BLaER1 treated with 17β-estradiol and CSF1 and Interleukin-3, amounts not matched to agents 10 nM and 100 nM (cell line): Measurements from ENCODE around the gene PPIH.
A peak's percentile ranks its signal among the peaks of the same experiment; 100 is the strongest.
"Not testable (repeated sequence)": the region's sequence is repeated elsewhere in the genome, so short reads cannot be mapped to it uniquely, and the experiment has no call there.

Experiments
- H3K27ac ChIP-seq, 11 experiments: shearing (Covaris generic); formaldehyde crosslinking; 2 replicates each; pipeline ENCODE4 v1.8.1; 2022
- H3K27me3 ChIP-seq, 11 experiments: shearing (Covaris generic); formaldehyde crosslinking; 2 replicates each; pipeline ENCODE4 v1.8.1; 2022
- H3K36me3 ChIP-seq, 11 experiments: shearing (Covaris generic); formaldehyde crosslinking; 2 replicates each; pipeline ENCODE4 v1.8.1; 2022
- H3K4me1 ChIP-seq, 10 experiments: shearing (Covaris generic); formaldehyde crosslinking; 2 replicates each; pipeline ENCODE4 v1.8.1; 2022
- H3K4me2 ChIP-seq, 11 experiments: shearing (Covaris generic); formaldehyde crosslinking; 2 replicates each; pipeline ENCODE4 v1.8.1; 2022
- H3K4me3 ChIP-seq, 10 experiments: shearing (Covaris generic); formaldehyde crosslinking; 2 replicates each; pipeline ENCODE4 v1.8.1; 2022
- H3K9ac ChIP-seq, 11 experiments: shearing (Covaris generic); formaldehyde crosslinking; 2 replicates each; pipeline ENCODE4 v1.8.1; 2022
- H3K9me3 ChIP-seq, 11 experiments: shearing (Covaris generic); formaldehyde crosslinking; replicated peaks in 1 of 11; 2 replicates each; pipeline ENCODE4 v1.8.1; 2022
- H4K20me1 ChIP-seq, 11 experiments: shearing (Covaris generic); formaldehyde crosslinking; 2 replicates each; pipeline ENCODE4 v1.8.1; 2022
- Cebpa-rat ChIP-seq, 11 experiments: shearing (Covaris generic); IDR thresholded peaks; 2 replicates each; pipeline ENCODE4 v1.8.1; 2022

Gene PPIH

DNA sequence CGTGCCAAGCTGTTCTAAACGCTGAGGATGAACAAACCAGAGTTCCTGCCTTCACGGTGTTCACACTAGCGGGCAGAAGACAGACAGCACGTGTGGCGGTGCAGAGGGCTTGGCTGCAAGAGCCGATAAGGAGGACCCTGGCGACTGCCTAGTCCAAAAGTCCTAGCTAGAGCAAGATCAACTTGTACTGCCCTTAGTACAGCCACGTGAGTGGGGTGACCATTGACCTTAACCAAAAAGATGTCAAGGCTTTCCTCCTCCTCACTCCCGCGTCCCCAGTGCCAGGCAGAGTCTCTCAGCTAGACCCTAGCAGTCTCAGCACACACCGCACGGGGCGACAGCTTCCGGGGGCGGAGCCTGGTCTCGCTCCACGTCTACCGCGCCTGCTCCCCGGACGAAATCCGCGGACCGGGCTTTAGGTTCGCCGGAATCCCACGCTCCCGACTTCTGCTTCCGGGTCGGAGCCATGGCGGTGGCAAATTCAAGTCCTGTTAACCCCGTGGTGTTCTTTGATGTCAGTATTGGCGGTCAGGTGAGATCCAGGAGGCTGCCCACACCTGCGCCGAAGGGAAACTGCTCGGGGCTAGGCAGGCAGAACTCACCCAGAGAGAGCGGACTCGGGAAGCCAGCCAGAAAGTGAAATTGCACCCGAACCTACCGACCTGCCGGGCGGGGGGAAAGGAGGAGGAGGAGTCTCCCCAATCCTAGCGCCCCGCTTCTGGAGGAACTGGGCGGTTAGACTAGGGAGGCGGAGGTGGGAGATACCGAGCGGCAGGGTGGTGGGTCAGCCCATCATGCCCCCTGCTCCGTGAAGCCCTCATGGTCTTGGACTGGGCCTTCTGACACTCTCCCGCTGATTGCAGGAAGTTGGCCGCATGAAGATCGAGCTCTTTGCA is at the start of gene PPIH:
Gene PPIH (plus strand): TSS at position 443 of the 896 bp plus-strand sequence. CDS start 24 bp downstream, at position 467.
- Histone ChIP-seq H3K4me1 (peaks cover 22 to 42% (median 31%) of the 10 kb centered on the region in 10 experiments), H3K36me3 (peaks cover 14 to 42% (median 40%) of the 10 kb centered on the region in 11 experiments), H3K9me3 (no peaks in the 10 kb centered on the region), H3K9ac (peak within 1 kb of the TSS; percentile 81 to 90 (median 85)), H3K4me2 (peak within 1 kb of the TSS; percentile 85 to 98 (median 94)), H3K27ac (peak within 1 kb of the TSS; percentile 70 to 87 (median 81)), H4K20me1 (peaks cover 0 to 21% (median 0%) of the 10 kb centered on the region in 11 experiments; a peak in 5 of 22 replicates), H3K4me3 (peak within 1 kb of the TSS; percentile 82 to 98 (median 90)), H3K27me3 (no peaks in the 10 kb centered on the region)
- TF ChIP-seq Cebpa-rat (IDR thresholded peaks at IDR 0.05): no peak

DNA sequence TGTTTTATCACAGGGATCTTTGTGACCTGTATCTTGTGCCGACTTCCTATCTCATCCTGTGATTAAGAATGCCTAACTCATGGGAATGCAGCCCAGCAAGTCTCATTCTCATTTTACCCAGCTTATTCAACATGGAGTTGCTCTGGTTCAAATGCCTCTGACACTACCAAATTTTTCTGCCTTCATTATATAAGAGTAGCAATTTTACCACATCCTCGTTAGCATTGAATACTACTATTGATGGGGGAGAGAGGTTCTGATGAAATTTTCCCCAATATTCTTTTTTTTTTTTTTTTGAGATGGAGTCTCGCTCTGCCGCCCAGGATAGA is 44.5 kb upstream of the PPIH start:
- peaks cover 0 to 12% (median 9%) of the 10 kb centered on the region in 10 experiments; a peak in 14 of 20 replicates for H3K4me1 ChIP-seq
- no peak overlapping the region for H3K9ac ChIP-seq
- H3K9me3 ChIP-seq: peaks cover 0 to 15% (median 0%) of the 10 kb centered on the region in 11 experiments; a peak in 7 of 22 replicates
- no peak overlapping the region for H3K27ac ChIP-seq
- no peak overlapping the region for H3K4me3 ChIP-seq
- H3K4me2 ChIP-seq: no peak overlapping the region
- no peaks in the 10 kb centered on the region for H3K36me3 ChIP-seq
- H3K27me3 ChIP-seq: no peaks in the 10 kb centered on the region
- no peaks in the 10 kb centered on the region for H4K20me1 ChIP-seq
- TF ChIP-seq Cebpa-rat (IDR thresholded peaks at IDR 0.05): no peak

- H3K4me3 ChIP-seq: no peak overlapping the region
- H3K27me3 ChIP-seq: no peaks in the 10 kb centered on the region
- H3K9ac ChIP-seq: no peak overlapping the region
- peaks cover 0 to 21% (median 0%) of the 10 kb centered on the region in 11 experiments; a peak in 7 of 22 replicates for H3K9me3 ChIP-seq
- H3K4me2 ChIP-seq: peak overlapping the region in 1 of 11 experiments; percentile 14; a peak in 1 of 22 replicates
- no peaks in the 10 kb centered on the region for H3K36me3 ChIP-seq
- no peaks in the 10 kb centered on the region for H3K4me1 ChIP-seq
- no peaks in the 10 kb centered on the region for H4K20me1 ChIP-seq
- H3K27ac ChIP-seq: no peak overlapping the region
- TF ChIP-seq Cebpa-rat (IDR thresholded peaks at IDR 0.05): no peak
Measured at GRCh38 chr1:42618866-42619265, 39.4 kb upstream of the PPIH start.

GRCh38 chr1:42620307-42620706 is 37.9 kb upstream of the PPIH start:
- no peak overlapping the region for H3K9ac ChIP-seq
- peaks cover 0 to 8% (median 0%) of the 10 kb centered on the region in 11 experiments; a peak in 3 of 22 replicates for H3K9me3 ChIP-seq
- H4K20me1 ChIP-seq: no peaks in the 10 kb centered on the region
- H3K4me3 ChIP-seq: no peak overlapping the region
- H3K4me1 ChIP-seq: no peaks in the 10 kb centered on the region
- no peaks in the 10 kb centered on the region for H3K36me3 ChIP-seq
- H3K4me2 ChIP-seq: no peak overlapping the region
- no peak overlapping the region for H3K27ac ChIP-seq
- no peak for TF ChIP-seq Cebpa-rat (IDR thresholded peaks at IDR 0.05)
- H3K27me3 ChIP-seq: no peaks in the 10 kb centered on the region

DNA sequence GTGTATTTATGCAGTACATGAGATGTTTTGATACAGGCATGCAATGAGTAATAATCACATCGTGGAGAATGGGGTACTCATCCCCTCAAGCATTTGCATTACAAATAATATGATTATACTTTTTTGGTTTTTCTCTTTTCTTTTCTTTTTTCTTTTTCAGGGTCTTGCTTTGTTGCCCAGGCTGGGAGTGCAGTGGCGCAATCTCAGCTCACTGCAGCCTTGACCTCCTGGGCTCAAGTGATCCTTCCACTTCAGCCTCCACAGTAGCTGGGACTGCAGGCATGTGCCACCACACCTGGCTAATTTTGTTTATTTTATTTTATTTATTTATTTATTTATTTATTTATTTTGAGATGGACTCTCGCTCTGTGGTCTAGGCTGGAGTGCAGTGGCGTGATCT is 37.0 kb upstream of the PPIH start:
- not testable (repeated sequence) for H3K4me1 ChIP-seq, H3K27me3 ChIP-seq, H3K4me3 ChIP-seq, H3K9me3 ChIP-seq, H3K4me2 ChIP-seq, H4K20me1 ChIP-seq, H3K9ac ChIP-seq, H3K36me3 ChIP-seq, H3K27ac ChIP-seq

- not testable (repeated sequence) for H3K27me3 ChIP-seq, H3K36me3 ChIP-seq, H3K9ac ChIP-seq, H3K4me3 ChIP-seq, H3K4me2 ChIP-seq, H3K27ac ChIP-seq, H3K4me1 ChIP-seq, H4K20me1 ChIP-seq
- H3K9me3 ChIP-seq: peaks cover 0 to 20% (median 7%) of the 10 kb centered on the region in 11 experiments; a peak in 9 of 22 replicates
Measured at GRCh38 chr1:42627205-42627604, 31.0 kb upstream of the PPIH start.

DNA sequence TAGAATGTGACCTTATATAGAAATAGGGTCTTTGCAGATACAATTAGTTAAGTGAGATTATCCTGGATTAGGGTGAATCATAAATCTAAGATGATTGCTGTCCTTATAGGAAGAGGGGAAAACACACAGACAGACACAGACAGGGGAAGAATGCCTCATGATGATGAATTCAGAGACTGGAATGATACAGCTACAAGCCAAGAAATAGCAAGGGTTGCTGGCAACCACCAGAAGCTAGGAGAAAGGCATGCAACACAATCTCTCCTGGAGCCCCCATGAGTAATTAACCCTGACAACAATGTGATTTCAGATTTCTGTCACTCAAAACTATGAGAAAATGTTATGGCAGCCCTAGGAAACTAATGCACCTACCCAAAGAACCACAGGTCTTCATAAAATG is 19.1 kb upstream of the PPIH start:
- no peak overlapping the region for H3K4me2 ChIP-seq
- H3K27me3 ChIP-seq: no peaks in the 10 kb centered on the region
- no peaks in the 10 kb centered on the region for H3K9me3 ChIP-seq
- no peak overlapping the region for H3K9ac ChIP-seq
- H3K27ac ChIP-seq: no peak overlapping the region
- no peaks in the 10 kb centered on the region for H4K20me1 ChIP-seq
- H3K36me3 ChIP-seq: no peaks in the 10 kb centered on the region
- no peak for TF ChIP-seq Cebpa-rat (IDR thresholded peaks at IDR 0.05)
- H3K4me3 ChIP-seq: no peak overlapping the region
- no peaks in the 10 kb centered on the region for H3K4me1 ChIP-seq

DNA sequence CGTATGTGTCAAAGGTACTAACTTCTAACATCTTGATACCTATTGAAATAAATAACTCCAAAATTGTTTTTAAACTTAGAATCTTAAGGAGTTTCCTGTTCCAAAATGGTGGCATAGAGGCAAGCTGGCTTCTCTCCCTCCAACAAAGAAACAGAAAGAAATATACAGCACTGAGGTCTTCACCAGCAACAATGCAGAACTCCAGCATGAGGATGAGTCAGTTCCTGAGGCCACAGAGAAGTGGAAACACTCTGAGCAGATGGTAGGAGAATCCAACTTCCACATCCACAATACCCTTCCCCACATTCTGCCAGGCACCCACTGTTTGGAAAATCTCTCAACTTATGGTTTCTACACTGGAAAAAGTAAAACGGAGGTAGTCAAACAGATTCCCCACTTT is 12.2 kb upstream of the PPIH start:
- H3K4me1 ChIP-seq: peaks cover 0 to 17% (median 0%) of the 10 kb centered on the region in 10 experiments; a peak in 7 of 20 replicates
- H3K4me2 ChIP-seq: peak overlapping the region in 4 of 11 experiments; percentile 12 to 61 (median 36); a peak in 6 of 22 replicates
- H3K9me3 ChIP-seq: peaks cover 0 to 14% (median 7%) of the 10 kb centered on the region in 11 experiments; a peak in 6 of 22 replicates
- H3K27me3 ChIP-seq: no peaks in the 10 kb centered on the region
- no peaks in the 10 kb centered on the region for H4K20me1 ChIP-seq
- H3K9ac ChIP-seq: no peak overlapping the region
- no peaks in the 10 kb centered on the region; a peak in 1 of 22 replicates for H3K36me3 ChIP-seq
- peak overlapping the region in 5 of 11 experiments; percentile 14 to 73 (median 54); a peak in 7 of 22 replicates for H3K27ac ChIP-seq
- no peak for TF ChIP-seq Cebpa-rat (IDR thresholded peaks at IDR 0.05)
- H3K4me3 ChIP-seq: no peak overlapping the region

- peak overlapping the region in 2 of 11 experiments; percentile 85 to 88; a peak in 1 of 22 replicates for H3K9ac ChIP-seq
- H3K27me3 ChIP-seq: no peaks in the 10 kb centered on the region
- peak overlapping the region; percentile 85 to 98 (median 94); a peak in 21 of 22 replicates for H3K4me2 ChIP-seq
- H3K9me3 ChIP-seq: no peaks in the 10 kb centered on the region
- H3K27ac ChIP-seq: peak overlapping the region in 3 of 11 experiments; percentile 80 to 84 (median 81); a peak in 1 of 22 replicates
- peaks cover 8 to 32% (median 30%) of the 10 kb centered on the region in 11 experiments for H3K36me3 ChIP-seq
- H4K20me1 ChIP-seq: peaks cover 0 to 18% (median 0%) of the 10 kb centered on the region in 11 experiments; a peak in 5 of 22 replicates
- no peak for TF ChIP-seq Cebpa-rat (IDR thresholded peaks at IDR 0.05)
- H3K4me3 ChIP-seq: peak overlapping the region in 3 of 10 experiments; percentile 92 to 98 (median 95); a peak in 4 of 20 replicates
- H3K4me1 ChIP-seq: peaks cover 22 to 42% (median 31%) of the 10 kb centered on the region in 10 experiments
Measured at GRCh38 chr1:42657201-42657600, 1.0 kb upstream of the PPIH start.
